Activated naive CD8-positive, alpha-beta T cell treated with anti-CD3 and anti-CD28 coated beads for 36 hours (primary cell): Measurements from ENCODE around the gene CDHR2. TPM values are rescaled to one million over a fixed set of nuclear protein-coding genes. Genes with fewer than 3 reads are reported as not detected.

Experiments used
- total RNA-seq, 2 experiments: library from RNA; stranded (reverse); gene quantifications; one replicate each; pipeline ENCODE4 v1.2.3, GENCODE V29; 2021

CDHR2 gene
- total RNA-seq, 2 experiments from 2014 or later, result 0.31 to 0.44 TPM

Other genes with a start within 250 kb of the CDHR2 start
- 10 to 100 TPM; 38.2 to 41.7 TPM for gene KIAA1191, start 187.6 kb upstream of the CDHR2 start, total RNA-seq
- gene ARL10, start 183.9 kb upstream of the CDHR2 start, total RNA-seq, result 10 to 100 TPM in 1 of 2 experiments, 1 to 10 TPM in 1; 8.0 to 12.1 TPM
- gene NOP16, start 160.7 kb upstream of the CDHR2 start, total RNA-seq, result 100 to 1,000 TPM; 154 to 158 TPM
- 10 to 100 TPM; 94.0 to 94.5 TPM for gene HIGD2A, start 160.6 kb upstream of the CDHR2 start, total RNA-seq
- gene CLTB, start 132.8 kb upstream of the CDHR2 start, total RNA-seq, result 10 to 100 TPM; 53.4 to 57.7 TPM
- gene FAF2, start 101.0 kb upstream of the CDHR2 start, total RNA-seq, result 10 to 100 TPM; 38.1 to 38.6 TPM
- 10 to 100 TPM; 53.4 to 53.8 TPM for gene RNF44, start 11.9 kb upstream of the CDHR2 start, total RNA-seq
- gene GPRIN1, start 60.8 kb downstream of the CDHR2 start, total RNA-seq, result 1 to 10 TPM; 1.5 to 1.7 TPM
- gene SNCB, start 81.2 kb downstream of the CDHR2 start, total RNA-seq, result under 1 TPM; 0.46 to 0.80 TPM
- gene EIF4E1B, start 81.3 kb downstream of the CDHR2 start, total RNA-seq, result not detected
- gene TSPAN17, start 98.1 kb downstream of the CDHR2 start, total RNA-seq, result 10 to 100 TPM; 25.3 to 28.6 TPM